NCI-H1105 treated with DMSO at 0.1 percent for 48 hours (cell line): ENCODE results near the gene ACER3.
"Not testable (repeated sequence)": the region's sequence is repeated elsewhere in the genome, so short reads cannot be mapped to it uniquely, and the experiment has no call there.

Source experiments
- DNase-seq: peaks from one replicate; lab custom pipeline; 2025; lab: John Stamatoyannopoulos, UW

Gene ACER3

GRCh38 chr11:77038029-77038824 lies 177.5 kb downstream of the ACER3 start:
- no peak for DNase-seq

GRCh38 chr11:77038825-77039326 lies 178.2 kb downstream of the ACER3 start:
- DNase-seq = no peak

GRCh38 chr11:77039491-77040400 lies 179.0 kb downstream of the ACER3 start:
- no peak for DNase-seq

- no peak for DNase-seq
These were observed 179.7 kb downstream of the ACER3 start for GRCh38 chr11:77040401-77040777.

GRCh38 chr11:77040889-77041288 lies 180.2 kb downstream of the ACER3 start:
- DNase-seq = no peak

GRCh38 chr11:77042111-77042726 lies 181.5 kb downstream of the ACER3 start:
- DNase-seq = no peak

GRCh38 chr11:77044356-77044755 lies 183.6 kb downstream of the ACER3 start:
- DNase-seq = no peak

GRCh38 chr11:77044886-77045285 lies 184.2 kb downstream of the ACER3 start:
- DNase-seq = no peak

GRCh38 chr11:77046060-77046501 lies 185.4 kb downstream of the ACER3 start:
- no peak for DNase-seq

GRCh38 chr11:77047007-77047927 lies 186.5 kb downstream of the ACER3 start:
- peak; percentile 61 for DNase-seq

GRCh38 chr11:77047928-77048446 lies 187.3 kb downstream of the ACER3 start:
- not testable (repeated sequence) for DNase-seq

GRCh38 chr11:77049026-77049425 lies 188.3 kb downstream of the ACER3 start:
- DNase-seq = no peak

- no peak for DNase-seq
These were observed 190.8 kb downstream of the ACER3 start for GRCh38 chr11:77051511-77051910.

GRCh38 chr11:77052518-77052917 lies 191.8 kb downstream of the ACER3 start:
- DNase-seq = no peak

- DNase-seq = no peak
These were observed 192.7 kb downstream of the ACER3 start for GRCh38 chr11:77053217-77054015.

GRCh38 chr11:77054084-77054483 lies 193.4 kb downstream of the ACER3 start:
- DNase-seq = no peak

- no peak for DNase-seq
These were observed 194.4 kb downstream of the ACER3 start for GRCh38 chr11:77055101-77055561.

GRCh38 chr11:77055913-77056312 lies 195.2 kb downstream of the ACER3 start:
- no peak for DNase-seq

- no peak for DNase-seq
These were observed 196.2 kb downstream of the ACER3 start for GRCh38 chr11:77056814-77057402.
